A549 treated with AZD9567 at 1 μM for 4 hours (cell line): ENCODE data around the gene EHBP1. TPM values are rescaled to one million over a fixed set of nuclear protein-coding genes. Genes with fewer than 3 reads are reported as not detected.

Source experiments
- total RNA-seq: library from RNA; stranded (reverse); fragments of 200-300 nt; extraction: Qiagen RNA extraction; gene quantifications from 5 replicates; pipeline ENCODE4 v1.2.3, GENCODE V29; 2022; ENCODE audit not compliant: insufficient read depth

Gene EHBP1
- 33.9 to 66.2 TPM (median 43.7 TPM) in 5 replicates for total RNA-seq

GRCh38 chr2:62705007-62705829, at the start of gene EHBP1:
EHBP1 (plus strand) TSS chr2:62705713; CDS start chr2:62707192, 1,479 bp downstream.

GRCh38 chr2:63050334-63051041, 345.0 kb downstream of the EHBP1 start, which contains the start of gene OTX1:
OTX1 (plus strand) TSS chr2:63050830; CDS start chr2:63052991, 2,161 bp downstream.

Other genes starting within 250 kb of the EHBP1 start
- 3.7 to 5.3 TPM (median 4.0 TPM) in 5 replicates for gene TMEM17, start 199.5 kb upstream of the EHBP1 start, total RNA-seq